ENCODE data around the gene ZNF524. TPM values are rescaled to one million over a fixed set of nuclear protein-coding genes. Genes with fewer than 3 reads are reported as not detected.

Gene ZNF524
- polyA plus RNA-seq, 1 donor = 18.9 TPM

GRCh38 chr19:55619286-55619685 lies 19.2 kb downstream of the ZNF524 start:
- DNase-seq = no peak
- Histone ChIP-seq H3K27ac (ENCODE audit: low read length) (no peak overlapping the region), H3K4me1 (ENCODE audit: control insufficient read depth, insufficient read depth, low read length) (peaks cover 9% of the 10 kb centered on the region), H3K27me3 (ENCODE audit: control insufficient read depth, insufficient read depth, low read length) (no peaks in the 10 kb centered on the region), H3K9me3 (ENCODE audit: control insufficient read depth, low read depth, low read length) (peaks cover 7% of the 10 kb centered on the region), H3K36me3 (ENCODE audit: control insufficient read depth, insufficient read depth, low read length) (peaks cover 35% of the 10 kb centered on the region), H3K4me3 (ENCODE audit: low read length) (no peak overlapping the region)
- no CpG with 5 or more reads among the region's 3 CpGs for WGBS (ENCODE audit: insufficient coverage, low lambda C conversion rate)

- H3K4me1 ChIP-seq (ENCODE audit: control insufficient read depth, insufficient read depth, low read length) = peaks cover 14% of the 10 kb centered on the region
- peaks cover 35% of the 10 kb centered on the region for H3K36me3 ChIP-seq (ENCODE audit: control insufficient read depth, insufficient read depth, low read length)
- H3K27me3 ChIP-seq (ENCODE audit: control insufficient read depth, insufficient read depth, low read length) = no peaks in the 10 kb centered on the region
- H3K27ac ChIP-seq (ENCODE audit: low read length) = no peak overlapping the region
- H3K9me3 ChIP-seq (ENCODE audit: control insufficient read depth, low read depth, low read length) = peaks cover 3% of the 10 kb centered on the region
- DNase-seq = peak in 1 of 2 donors; percentile 1
- WGBS (ENCODE audit: insufficient coverage, low lambda C conversion rate) = no CpG with 5 or more reads among the region's 12 CpGs
- H3K4me3 ChIP-seq (ENCODE audit: low read length) = no peak overlapping the region
These were observed 20.5 kb downstream of the ZNF524 start for GRCh38 chr19:55620410-55621204.

GRCh38 chr19:55621205-55621672 lies 21.2 kb downstream of the ZNF524 start:
- H3K4me1 ChIP-seq (ENCODE audit: control insufficient read depth, insufficient read depth, low read length) = peaks cover 14% of the 10 kb centered on the region

GRCh38 chr19:55621673-55622231 lies 21.7 kb downstream of the ZNF524 start:
- 100% methylated on average over 4 of the region's 55 CpGs for WGBS (ENCODE audit: insufficient coverage, low lambda C conversion rate)
- Histone ChIP-seq H3K27me3 (ENCODE audit: control insufficient read depth, insufficient read depth, low read length) (no peaks in the 10 kb centered on the region), H3K27ac (ENCODE audit: low read length) (no peak overlapping the region), H3K9me3 (ENCODE audit: control insufficient read depth, low read depth, low read length) (no peaks in the 10 kb centered on the region), H3K36me3 (ENCODE audit: control insufficient read depth, insufficient read depth, low read length) (peaks cover 27% of the 10 kb centered on the region), H3K4me3 (ENCODE audit: low read length) (no peak overlapping the region), H3K4me1 (ENCODE audit: control insufficient read depth, insufficient read depth, low read length) (peaks cover 14% of the 10 kb centered on the region)
- DNase-seq = no peak

More at GRCh38 chr19:55621205-55621672, 21.2 kb downstream of the ZNF524 start:
- Histone ChIP-seq H3K36me3 (ENCODE audit: control insufficient read depth, insufficient read depth, low read length) (peaks cover 31% of the 10 kb centered on the region), H3K9me3 (ENCODE audit: control insufficient read depth, low read depth, low read length) (no peaks in the 10 kb centered on the region), H3K4me3 (ENCODE audit: low read length) (no peak overlapping the region), H3K27me3 (ENCODE audit: control insufficient read depth, insufficient read depth, low read length) (no peaks in the 10 kb centered on the region), H3K27ac (ENCODE audit: low read length) (no peak overlapping the region)
- DNase-seq = peak in 1 of 2 donors; percentile 2
- WGBS (ENCODE audit: insufficient coverage, low lambda C conversion rate) = no CpG with 5 or more reads among the region's 9 CpGs

GRCh38 chr19:55622242-55622969 lies 22.3 kb downstream of the ZNF524 start:
- no peak overlapping the region for H3K27ac ChIP-seq (ENCODE audit: low read length)
- no peaks in the 10 kb centered on the region for H3K27me3 ChIP-seq (ENCODE audit: control insufficient read depth, insufficient read depth, low read length)
- H3K4me1 ChIP-seq (ENCODE audit: control insufficient read depth, insufficient read depth, low read length) = peaks cover 14% of the 10 kb centered on the region
- H3K9me3 ChIP-seq (ENCODE audit: control insufficient read depth, low read depth, low read length) = no peaks in the 10 kb centered on the region
- peaks cover 21% of the 10 kb centered on the region for H3K36me3 ChIP-seq (ENCODE audit: control insufficient read depth, insufficient read depth, low read length)
- no CpG with 5 or more reads among the region's 40 CpGs for WGBS (ENCODE audit: insufficient coverage, low lambda C conversion rate)
- DNase-seq = no peak
- no peak overlapping the region for H3K4me3 ChIP-seq (ENCODE audit: low read length)

- no peaks in the 10 kb centered on the region for H3K27me3 ChIP-seq (ENCODE audit: control insufficient read depth, insufficient read depth, low read length)
- WGBS (ENCODE audit: insufficient coverage, low lambda C conversion rate) = no CpG with 5 or more reads among the region's 7 CpGs
- no peaks in the 10 kb centered on the region for H3K9me3 ChIP-seq (ENCODE audit: control insufficient read depth, low read depth, low read length)
- H3K4me3 ChIP-seq (ENCODE audit: low read length) = no peak overlapping the region
- DNase-seq = no peak
- no peak overlapping the region for H3K27ac ChIP-seq (ENCODE audit: low read length)
- H3K36me3 ChIP-seq (ENCODE audit: control insufficient read depth, insufficient read depth, low read length) = peaks cover 18% of the 10 kb centered on the region
- peaks cover 14% of the 10 kb centered on the region for H3K4me1 ChIP-seq (ENCODE audit: control insufficient read depth, insufficient read depth, low read length)
These were observed 23.0 kb downstream of the ZNF524 start for GRCh38 chr19:55623130-55623529.

- DNase-seq = peak in 1 of 2 donors; percentile 2
- Histone ChIP-seq H3K27ac (ENCODE audit: low read length) (peak overlapping the region; percentile 27), H3K4me3 (ENCODE audit: low read length) (peak overlapping the region; percentile 33), H3K36me3 (ENCODE audit: control insufficient read depth, insufficient read depth, low read length) (peaks cover 18% of the 10 kb centered on the region), H3K9me3 (ENCODE audit: control insufficient read depth, low read depth, low read length) (no peaks in the 10 kb centered on the region), H3K27me3 (ENCODE audit: control insufficient read depth, insufficient read depth, low read length) (no peaks in the 10 kb centered on the region), H3K4me1 (ENCODE audit: control insufficient read depth, insufficient read depth, low read length) (peaks cover 14% of the 10 kb centered on the region)
- 67% methylated on average over 1 of the region's 7 CpGs for WGBS (ENCODE audit: insufficient coverage, low lambda C conversion rate)
These were observed 23.5 kb downstream of the ZNF524 start for GRCh38 chr19:55623561-55623960.

GRCh38 chr19:55624109-55625003 lies 24.3 kb downstream of the ZNF524 start, which contains the start of gene ZNF784:
ZNF784 (minus strand) TSS chr19:55624566; CDS start chr19:55624561, 5 bp downstream.
- Histone ChIP-seq H3K4me1 (ENCODE audit: control insufficient read depth, insufficient read depth, low read length) (peaks cover 14% of the 10 kb centered on the region), H3K4me3 (ENCODE audit: low read length) (peak within 1 kb of the TSS; percentile 75), H3K36me3 (ENCODE audit: control insufficient read depth, insufficient read depth, low read length) (peaks cover 18% of the 10 kb centered on the region), H3K27me3 (ENCODE audit: control insufficient read depth, insufficient read depth, low read length) (no peaks in the 10 kb centered on the region), H3K9me3 (ENCODE audit: control insufficient read depth, low read depth, low read length) (no peaks in the 10 kb centered on the region), H3K27ac (ENCODE audit: low read length) (peak within 1 kb of the TSS; percentile 96)
- peak; percentile 93 to 95 for DNase-seq
- WGBS (ENCODE audit: insufficient coverage, low lambda C conversion rate) = no CpG with 5 or more reads among the region's 56 CpGs

GRCh38 chr19:55625004-55625326 lies 24.9 kb downstream of the ZNF524 start:
- H3K27ac ChIP-seq (ENCODE audit: low read length) = peak overlapping the region; percentile 96
- H3K4me3 ChIP-seq (ENCODE audit: low read length) = peak overlapping the region; percentile 75
- no peak for DNase-seq
- no CpG with 5 or more reads among the region's 11 CpGs for WGBS (ENCODE audit: insufficient coverage, low lambda C conversion rate)
- peaks cover 14% of the 10 kb centered on the region for H3K4me1 ChIP-seq (ENCODE audit: control insufficient read depth, insufficient read depth, low read length)
- no peaks in the 10 kb centered on the region for H3K9me3 ChIP-seq (ENCODE audit: control insufficient read depth, low read depth, low read length)
- H3K36me3 ChIP-seq (ENCODE audit: control insufficient read depth, insufficient read depth, low read length) = peaks cover 18% of the 10 kb centered on the region
- no peaks in the 10 kb centered on the region for H3K27me3 ChIP-seq (ENCODE audit: control insufficient read depth, insufficient read depth, low read length)
